Right renal pelvis (tissue), 4 donors: ENCODE data around the gene RGL2. TPM values are rescaled to one million over a fixed set of nuclear protein-coding genes. Genes with fewer than 3 reads are reported as not detected.
"Not testable (repeated sequence)": the region's sequence is repeated elsewhere in the genome, so short reads cannot be mapped to it uniquely, and the experiment has no call there.

Source experiments
- DNase-seq, 4 donors: peaks; one replicate each; pipeline ENCODE4 v3.0.0-alpha.2; 2013; ENCODE audit warnings: low read depth in 4 of 4, low spot score in 3 of 4, missing footprints in 1 of 4
- polyA plus RNA-seq, 4 donors: library from polyadenylated mRNA; unstranded; fragments of 120-200 nt; gene quantifications; one replicate each; pipeline ENCODE4 v1.2.1, GENCODE V29; 2013; ENCODE audit not compliant: insufficient read length in 4 of 4

The RGL2 gene
- polyA plus RNA-seq, 4 donors = 98.4 to 122 (median 109) TPM

GRCh38 chr6:33276864-33277662, 21.7 kb downstream of the RGL2 start, which contains the start of gene B3GALT4:
B3GALT4 (plus strand) TSS chr6:33277123; CDS start chr6:33277420, 297 bp downstream.
- peak in 1 of 4 donors; percentile 58 for DNase-seq

GRCh38 chr6:33276581-33276863, 22.2 kb downstream of the RGL2 start:
- no peak for DNase-seq

- not testable (repeated sequence) for DNase-seq
These were observed 22.8 kb downstream of the RGL2 start for GRCh38 chr6:33275795-33276580.

- DNase-seq = no peak
These were observed 24.5 kb downstream of the RGL2 start for GRCh38 chr6:33273924-33274902.

GRCh38 chr6:33273129-33273923, 25.4 kb downstream of the RGL2 start:
- no peak for DNase-seq

GRCh38 chr6:33272275-33273128, 26.2 kb downstream of the RGL2 start:
- DNase-seq = no peak

- peak; percentile 93 to 99 (median 98) for DNase-seq
These were observed 27.1 kb downstream of the RGL2 start, which contains the start of the genes RPS18 and VPS52 for GRCh38 chr6:33271468-33272274. RPS18 (plus strand) TSS chr6:33272075; CDS start chr6:33272120, 45 bp downstream. VPS52 (minus strand) TSS chr6:33271876; CDS start chr6:33271675, 201 bp downstream.

- no peak for DNase-seq
These were observed 27.6 kb downstream of the RGL2 start for GRCh38 chr6:33271117-33271467.

- no peak for DNase-seq
These were observed 34.7 kb downstream of the RGL2 start for GRCh38 chr6:33264015-33264414.

- not testable (repeated sequence) for DNase-seq
These were observed 36.3 kb downstream of the RGL2 start for GRCh38 chr6:33262490-33262889.

- no peak for DNase-seq
These were observed 39.7 kb downstream of the RGL2 start for GRCh38 chr6:33259032-33259431.

- no peak for DNase-seq
These were observed 44.2 kb downstream of the RGL2 start for GRCh38 chr6:33254591-33254990.

- DNase-seq = no peak
These were observed 46.0 kb downstream of the RGL2 start for GRCh38 chr6:33252759-33253158.

GRCh38 chr6:33251395-33252012, 47.2 kb downstream of the RGL2 start:
- no peak for DNase-seq

- DNase-seq = no peak
These were observed 48.0 kb downstream of the RGL2 start for GRCh38 chr6:33250731-33251130.

GRCh38 chr6:33249732-33250630, 48.8 kb downstream of the RGL2 start:
- DNase-seq = no peak
